ENCODE results near the gene PDZRN3.

Gene PDZRN3

DNA sequence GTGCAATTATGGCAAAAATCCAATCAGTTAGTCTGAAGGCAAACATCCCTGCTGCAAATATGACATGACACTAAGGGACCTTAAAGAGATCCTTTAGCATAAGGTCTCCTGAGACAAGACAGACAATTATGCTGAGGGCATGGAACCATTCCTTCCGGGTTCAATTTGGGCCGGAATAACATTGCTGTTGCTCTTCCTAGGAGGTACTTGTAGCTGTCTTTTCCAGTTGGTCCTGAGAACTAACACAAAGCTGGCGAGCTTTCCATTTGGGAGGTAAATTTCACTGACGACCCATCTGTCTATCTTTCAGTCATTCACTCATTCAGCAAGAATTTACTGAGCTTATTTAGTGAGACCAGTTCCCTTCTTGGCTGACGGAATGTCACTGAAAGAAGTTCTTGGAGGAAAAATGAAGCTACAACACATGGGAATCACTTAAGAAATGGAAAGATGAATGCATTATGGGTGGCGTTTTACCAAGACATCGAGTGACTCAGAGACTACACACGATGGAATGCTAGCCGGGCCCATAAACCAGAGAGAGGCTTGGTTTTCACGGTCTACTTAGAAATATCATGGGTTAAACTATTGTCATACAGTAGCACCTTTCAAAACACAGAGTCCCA, 215.5 kb downstream of the PDZRN3 start:
- no peak for DNase-seq

DNA sequence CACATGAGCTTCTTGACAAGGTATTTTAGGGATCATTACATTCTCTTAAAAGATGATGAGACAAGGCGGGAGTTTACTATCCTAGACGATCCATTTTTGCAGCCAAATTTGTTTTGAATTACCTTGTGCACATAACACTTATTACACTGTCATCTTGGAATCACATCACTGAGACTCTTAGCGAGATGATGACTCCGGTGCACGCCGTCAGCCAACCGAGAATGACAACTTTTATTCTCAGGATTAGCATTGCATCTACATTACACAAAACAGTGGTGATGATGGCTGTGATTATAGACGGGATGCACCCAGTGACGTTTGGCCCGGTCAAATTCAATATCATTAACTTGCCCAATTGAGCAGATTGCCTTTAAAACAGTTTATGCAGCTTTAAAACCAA, 216.1 kb downstream of the PDZRN3 start:
- no peak for DNase-seq

DNA sequence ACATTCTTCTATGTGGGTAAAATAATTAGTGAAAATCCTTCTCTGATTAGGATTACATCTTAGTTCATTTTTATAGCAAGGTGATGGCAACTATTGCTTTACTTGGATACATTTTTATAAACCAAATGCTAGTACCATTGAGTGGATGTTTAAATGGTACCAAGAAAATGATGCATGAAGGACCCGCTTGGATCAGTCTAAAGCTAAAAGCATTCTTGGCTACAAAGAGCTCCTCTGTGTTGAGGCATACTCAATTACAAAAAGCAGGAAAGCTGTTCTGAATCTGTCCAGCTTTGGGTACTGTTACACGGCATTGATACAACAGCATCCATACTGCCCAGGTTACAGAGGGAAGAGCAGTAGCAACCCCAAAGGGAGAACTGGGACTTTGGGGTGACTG, 217.2 kb downstream of the PDZRN3 start:
- DNase-seq, result no peak

DNA sequence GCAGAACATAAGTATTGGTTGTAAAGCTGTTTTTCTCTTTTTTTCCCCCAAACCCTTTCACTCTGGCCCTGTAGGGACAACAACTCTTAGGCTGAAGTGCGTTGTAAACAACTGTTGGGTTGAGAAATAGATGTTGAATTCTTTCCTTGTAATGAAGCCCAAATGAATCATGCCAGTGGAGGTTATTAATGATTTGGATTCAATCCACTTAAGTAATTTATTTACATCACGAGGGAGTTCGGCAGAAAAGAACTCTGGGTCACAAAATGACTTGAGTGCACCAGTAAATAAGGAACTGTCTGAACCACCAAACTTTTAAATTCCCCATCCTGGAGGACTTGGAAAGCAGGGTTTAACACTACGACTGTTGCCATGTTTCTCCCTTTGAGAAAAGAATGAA, 218.9 kb downstream of the PDZRN3 start:
- no peak for DNase-seq

DNA sequence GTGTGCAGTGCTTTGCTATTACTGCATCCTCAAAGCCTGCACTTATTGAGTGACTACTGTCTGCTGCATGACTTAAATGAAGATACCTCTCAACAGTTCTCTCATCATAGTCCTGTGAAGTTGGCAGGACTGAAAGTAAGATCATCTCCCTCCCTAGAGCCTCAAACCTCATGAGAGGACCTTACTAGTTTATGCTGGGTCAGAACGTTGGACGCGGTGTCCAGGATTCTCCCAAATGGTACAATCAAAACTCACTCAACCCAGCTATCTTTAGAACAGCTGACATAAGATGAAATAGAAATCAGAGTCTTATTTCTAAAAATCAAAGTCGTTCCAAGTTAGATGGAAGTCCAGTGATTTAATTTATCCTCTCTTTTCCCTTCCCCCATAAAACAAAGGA, 219.7 kb downstream of the PDZRN3 start:
- no peak for DNase-seq

DNA sequence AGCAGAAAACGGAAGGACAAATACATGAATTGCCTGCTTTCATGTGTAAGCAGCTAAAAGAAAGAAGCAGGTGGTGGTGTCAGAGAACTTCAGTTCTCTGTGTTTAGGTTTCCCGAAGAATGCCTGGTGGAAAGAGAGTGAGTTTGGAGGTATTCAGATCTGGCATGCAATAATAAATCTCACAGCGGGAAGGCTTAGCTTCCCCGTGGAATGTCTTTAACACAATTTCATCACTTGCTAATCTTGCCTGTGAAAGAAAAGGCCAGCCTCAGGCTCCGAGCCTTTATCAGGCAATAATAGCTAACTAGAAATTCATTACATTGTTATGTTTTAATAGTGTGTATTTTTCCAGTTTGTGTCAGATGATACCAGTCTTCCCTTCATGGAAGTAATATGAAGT, 220.3 kb downstream of the PDZRN3 start:
- DNase-seq, result no peak

DNA sequence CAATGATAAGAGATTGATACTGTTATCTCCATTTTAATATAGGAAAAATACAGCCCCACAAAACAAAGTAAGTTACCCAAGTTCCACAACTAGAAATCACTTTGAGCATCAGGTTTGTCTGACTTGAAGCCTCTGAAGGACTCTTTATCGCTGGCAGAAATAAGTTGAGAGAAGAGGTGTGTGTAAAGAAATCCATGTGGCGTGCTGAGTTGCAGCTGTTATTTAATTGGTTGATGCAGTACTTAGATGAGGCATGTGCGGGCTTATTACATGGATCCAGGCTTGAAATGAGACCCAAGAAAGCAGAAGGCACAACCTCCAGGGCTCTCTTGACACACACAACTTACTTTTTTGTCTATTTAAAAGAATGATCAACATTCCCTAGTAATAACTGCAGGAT, 221.3 kb downstream of the PDZRN3 start:
- DNase-seq, result no peak

DNA sequence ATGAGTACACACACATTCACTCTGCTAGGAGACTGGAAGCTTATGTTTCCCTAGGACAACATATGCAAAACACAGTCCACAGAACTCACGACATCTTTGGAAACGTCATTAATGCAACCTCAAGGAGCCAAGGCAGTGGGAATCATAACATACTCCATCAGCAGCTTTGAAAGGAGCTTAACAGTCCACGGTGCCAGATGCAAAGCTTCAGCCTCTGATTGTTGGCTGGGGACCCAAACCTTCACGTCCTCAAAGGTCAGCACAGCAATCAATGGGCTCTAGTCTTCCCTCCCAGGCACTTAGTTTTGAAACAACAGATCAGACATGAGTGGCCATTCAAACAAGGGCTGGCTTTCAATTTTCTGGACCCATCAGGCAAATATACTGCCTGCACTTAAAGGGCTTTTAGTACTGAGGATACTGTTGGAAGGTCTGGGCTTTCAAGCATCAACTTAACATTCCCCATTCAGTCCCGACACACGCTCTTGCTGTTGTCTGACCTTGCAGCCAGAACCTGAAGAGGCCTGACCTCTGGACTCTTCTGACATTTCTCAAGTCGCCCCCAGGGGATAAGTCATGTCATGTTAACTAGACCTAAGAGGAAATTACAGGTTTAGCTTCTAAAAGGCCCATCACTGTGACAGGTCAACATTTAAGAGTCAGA, 223.0 kb downstream of the PDZRN3 start:
- no peak for DNase-seq

DNA sequence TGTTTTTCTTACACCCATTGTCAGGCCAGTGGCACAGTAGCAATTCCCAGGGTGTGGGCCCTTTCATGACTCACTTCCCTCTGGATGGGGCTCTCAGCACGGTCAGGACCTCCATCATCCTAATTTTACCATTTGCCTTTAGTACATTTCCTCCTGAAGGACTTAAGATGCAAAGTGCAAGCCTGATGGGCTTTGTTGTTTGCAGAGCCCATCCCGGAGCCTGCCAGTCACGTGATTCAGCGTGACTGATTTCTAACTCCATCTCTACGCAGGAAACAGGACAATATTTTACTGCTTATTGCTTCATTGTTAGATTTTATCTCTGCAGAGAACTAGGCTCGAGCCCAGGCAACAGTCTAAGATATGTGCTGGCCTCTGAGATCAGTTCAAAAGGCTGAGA, 223.7 kb downstream of the PDZRN3 start:
- DNase-seq, result no peak

DNA sequence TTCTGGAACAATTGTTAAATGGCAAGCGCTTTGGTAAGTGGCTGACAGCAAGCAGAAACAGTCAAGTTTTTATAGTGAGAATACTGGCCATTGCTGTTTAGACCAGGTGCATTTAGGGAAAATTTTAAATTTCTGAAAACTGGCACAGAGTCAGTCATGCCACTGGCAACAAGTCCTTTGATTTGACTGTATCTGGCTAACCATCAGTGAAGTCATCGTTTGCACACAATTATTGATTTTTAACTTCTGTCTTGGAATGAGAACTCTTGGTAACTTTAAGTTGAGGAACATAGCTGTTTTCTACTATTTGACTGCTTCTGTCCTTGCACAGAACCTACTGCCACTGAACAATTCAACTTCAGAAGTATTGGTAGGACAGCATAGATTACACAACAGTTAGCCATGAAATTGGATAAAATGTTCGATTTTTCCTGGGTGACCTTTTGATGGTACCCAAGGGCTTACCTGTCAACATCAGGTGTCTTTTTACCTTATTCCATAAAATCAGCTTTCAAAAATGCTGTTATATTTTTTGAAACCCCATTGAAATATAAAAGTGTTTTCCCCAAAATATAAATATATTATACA, 225.0 kb downstream of the PDZRN3 start:
- no peak for DNase-seq

DNA sequence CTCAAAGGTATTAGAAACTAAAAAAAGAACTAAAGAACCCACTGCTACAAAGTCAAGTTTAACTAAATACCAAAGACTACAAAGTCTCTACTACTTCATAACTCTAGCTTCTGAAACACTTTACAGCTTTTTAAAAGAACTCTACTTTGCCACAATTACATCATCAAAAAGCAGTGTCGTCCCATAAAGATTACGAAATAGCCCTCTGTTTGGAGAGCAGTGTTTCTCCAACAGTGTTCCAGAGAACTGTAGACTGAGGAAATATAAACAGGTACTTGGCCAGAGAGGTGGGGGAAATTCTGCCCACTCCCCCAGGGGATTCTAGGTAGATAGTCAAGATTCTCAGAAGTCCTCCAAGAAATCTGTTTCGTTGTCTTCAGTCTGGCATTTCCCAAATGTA, 225.6 kb downstream of the PDZRN3 start:
- DNase-seq, result no peak

DNA sequence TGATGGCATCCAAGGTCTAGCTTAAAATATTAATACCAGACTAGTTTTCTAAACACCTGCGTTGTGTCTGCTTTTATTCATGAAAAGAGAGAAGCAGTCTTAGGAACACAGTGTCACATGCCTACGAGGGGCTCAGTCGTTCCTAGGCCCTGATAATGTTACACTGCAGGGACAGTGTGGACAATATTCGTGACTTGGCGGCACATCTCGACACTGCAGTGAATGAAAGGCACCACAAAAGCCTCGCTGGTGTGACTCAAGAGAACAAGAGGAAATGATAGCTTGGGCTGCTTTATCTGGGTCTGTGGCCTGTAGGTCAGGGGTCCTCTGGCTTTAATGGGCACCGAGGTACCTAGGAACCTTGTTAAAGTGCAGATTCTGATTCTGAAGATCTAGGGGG, 226.7 kb downstream of the PDZRN3 start:
- no peak for DNase-seq

DNA sequence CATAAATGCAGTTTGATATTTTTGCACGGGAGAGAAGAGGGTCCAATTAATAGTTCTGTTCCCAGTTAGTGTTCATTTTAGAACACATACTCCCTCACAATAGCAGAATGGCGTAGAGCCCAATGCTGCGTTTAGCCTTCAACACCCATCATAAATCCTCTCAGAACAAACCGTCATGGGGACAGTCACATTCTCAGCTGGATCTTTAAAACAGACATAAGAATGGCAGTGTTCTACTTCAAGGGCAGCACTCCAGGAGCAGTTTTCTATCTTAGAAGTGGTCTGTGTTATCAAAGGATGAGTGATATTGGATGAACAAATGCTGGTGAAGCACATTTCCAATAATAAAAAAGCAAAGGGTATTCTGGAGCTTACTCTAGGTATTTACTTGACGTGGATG, 230.5 kb downstream of the PDZRN3 start:
- DNase-seq, result no peak

DNA sequence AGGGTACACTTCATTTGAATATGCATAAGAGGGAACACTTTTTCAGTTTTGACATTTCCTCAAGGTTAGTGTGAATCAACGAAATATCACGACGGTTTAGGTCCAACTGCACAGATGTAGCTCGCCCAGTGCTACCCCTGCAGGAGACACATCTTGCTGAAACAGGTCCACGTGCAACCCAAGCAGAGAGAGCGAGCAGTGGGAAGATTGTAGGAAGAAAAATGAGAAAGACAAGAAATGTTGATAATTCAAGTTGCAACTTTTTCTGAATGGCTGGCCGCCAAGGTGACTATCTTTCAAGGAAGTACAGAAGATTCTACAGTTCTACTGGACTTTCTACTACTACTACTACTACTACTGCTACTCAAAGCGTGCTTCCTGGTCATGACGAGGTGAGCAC, 231.7 kb downstream of the PDZRN3 start:
- no peak for DNase-seq

DNA sequence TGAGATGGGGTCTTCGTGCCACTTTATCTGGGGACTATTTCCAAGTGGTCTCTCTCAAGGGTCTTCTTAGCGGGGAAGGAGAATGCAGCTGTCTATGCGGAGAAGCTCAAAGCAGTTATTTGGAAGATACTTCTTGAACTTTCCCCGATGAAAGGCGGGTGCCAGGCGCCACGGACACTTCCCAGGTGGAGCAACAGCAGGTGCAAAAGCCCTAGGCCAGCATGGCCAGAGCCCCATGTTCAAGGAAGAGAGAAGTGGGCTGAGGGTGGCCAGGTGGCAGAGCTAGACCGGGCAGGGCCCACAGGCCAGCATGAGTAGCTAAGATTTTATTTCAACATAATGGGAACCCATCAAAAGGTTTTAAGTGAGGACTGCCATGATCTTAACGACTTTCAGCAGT, 232.8 kb downstream of the PDZRN3 start:
- no peak for DNase-seq

DNA sequence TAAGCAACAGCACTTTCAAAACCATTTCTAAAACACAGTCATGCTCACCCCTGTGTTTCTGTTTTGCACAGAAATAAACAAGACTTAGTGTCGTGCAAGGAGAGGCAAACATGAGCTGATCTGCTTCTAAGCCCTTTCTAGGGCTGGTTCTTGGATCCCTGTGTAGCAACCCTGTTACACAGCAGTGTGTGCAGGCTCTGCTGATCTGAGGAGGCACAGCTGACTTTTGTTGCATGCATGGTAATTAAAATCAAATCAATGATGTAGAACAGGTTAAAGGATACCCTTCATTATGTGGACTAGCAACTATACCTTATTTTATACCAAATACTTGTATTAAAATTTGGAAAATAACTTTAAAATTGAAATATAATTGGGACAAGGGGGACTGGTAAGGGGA, 234.8 kb downstream of the PDZRN3 start:
- DNase-seq, result no peak

DNA sequence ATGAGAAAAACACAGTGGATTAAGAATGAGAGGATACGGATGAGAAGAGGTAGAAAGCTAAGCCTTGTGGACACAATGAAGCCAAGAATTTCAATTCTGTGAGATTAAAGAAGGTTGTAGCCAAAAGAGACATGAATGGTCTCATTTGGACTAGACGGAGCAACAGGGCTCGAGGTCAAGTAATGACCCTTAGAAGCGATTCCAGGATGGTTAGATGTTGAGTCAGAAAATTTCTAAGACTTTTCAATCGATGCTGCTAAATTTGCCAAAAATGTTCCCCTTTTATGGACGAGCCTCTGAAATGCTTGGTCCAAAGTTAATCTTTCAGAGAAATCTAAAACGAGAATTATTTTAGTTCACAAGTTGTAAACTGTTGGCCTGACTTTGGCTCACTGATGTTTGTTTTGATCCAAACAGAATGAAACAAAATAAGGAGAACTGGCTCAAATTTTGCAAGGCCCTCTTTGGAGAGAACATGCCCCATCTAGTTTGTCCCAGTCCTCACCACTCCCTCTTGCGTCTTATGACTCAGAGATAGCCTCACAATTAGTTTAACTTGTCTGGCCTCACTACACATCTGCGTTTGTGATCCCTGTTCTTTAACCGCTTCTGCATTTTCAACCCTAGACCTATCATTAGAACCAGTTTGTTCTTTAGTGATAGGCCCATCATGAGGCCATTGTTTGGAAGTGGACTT, 235.5 kb downstream of the PDZRN3 start:
- DNase-seq, result no peak

DNA sequence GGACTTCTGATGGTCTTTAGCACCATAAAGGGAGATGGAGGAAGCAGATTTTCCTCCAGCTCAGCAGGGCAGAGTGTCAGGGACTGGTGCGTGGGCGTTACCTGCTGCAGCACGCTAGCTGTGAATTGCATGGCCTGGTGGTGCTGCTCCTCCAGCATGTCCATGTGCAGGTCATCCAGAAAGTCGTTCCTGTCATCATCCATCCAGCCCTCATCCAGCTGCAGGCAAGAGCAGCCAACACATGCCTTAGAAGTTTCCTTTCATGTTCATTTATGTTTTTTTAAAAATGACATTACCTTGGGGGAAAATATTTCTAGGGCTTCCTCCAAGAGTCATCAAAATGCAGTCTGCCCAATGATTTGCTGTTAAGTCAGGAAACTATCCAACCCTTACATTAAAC, 239.2 kb downstream of the PDZRN3 start:
- DNase-seq, result no peak

DNA sequence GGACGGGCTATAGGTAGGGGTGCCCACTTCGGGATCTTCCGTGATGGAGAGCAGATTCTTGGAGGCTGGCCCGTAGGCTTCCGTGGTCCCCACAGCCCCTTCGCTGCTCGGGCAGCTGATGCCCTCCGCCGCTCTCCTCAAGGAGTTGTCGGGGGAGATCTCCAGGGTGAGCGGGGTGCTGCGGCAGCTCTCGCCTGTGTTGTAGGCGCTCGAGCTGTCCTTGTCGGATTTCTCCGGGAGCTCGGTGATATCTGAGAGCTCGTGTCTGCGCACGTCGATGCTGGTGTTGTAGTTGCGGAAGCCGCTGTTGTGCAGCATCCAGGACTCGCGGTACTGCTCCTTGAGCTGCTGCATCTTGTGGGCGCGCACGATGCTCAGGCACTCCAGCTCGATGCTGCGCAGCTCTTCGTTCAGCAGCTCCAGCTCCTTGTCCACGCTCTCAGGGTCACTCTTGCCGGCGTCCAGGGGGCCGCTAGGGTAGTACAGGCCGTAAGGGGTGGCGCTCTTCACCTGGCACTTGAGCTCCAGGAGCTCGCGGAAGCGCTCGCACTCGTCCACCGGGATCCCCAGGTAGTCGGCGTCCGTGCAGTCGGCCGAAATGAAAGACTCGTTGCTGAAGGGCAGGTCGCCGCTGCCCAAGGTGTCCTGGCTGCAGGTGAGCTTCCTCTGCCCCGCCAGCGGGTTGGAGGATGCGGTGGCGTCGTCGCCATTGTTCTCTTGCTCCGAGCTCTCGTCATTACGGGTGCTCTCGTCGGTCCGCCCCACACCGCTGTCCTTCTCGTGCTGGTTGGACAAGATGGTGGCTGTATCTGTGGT, 240.4 kb downstream of the PDZRN3 start:
- DNase-seq, result no peak

DNA sequence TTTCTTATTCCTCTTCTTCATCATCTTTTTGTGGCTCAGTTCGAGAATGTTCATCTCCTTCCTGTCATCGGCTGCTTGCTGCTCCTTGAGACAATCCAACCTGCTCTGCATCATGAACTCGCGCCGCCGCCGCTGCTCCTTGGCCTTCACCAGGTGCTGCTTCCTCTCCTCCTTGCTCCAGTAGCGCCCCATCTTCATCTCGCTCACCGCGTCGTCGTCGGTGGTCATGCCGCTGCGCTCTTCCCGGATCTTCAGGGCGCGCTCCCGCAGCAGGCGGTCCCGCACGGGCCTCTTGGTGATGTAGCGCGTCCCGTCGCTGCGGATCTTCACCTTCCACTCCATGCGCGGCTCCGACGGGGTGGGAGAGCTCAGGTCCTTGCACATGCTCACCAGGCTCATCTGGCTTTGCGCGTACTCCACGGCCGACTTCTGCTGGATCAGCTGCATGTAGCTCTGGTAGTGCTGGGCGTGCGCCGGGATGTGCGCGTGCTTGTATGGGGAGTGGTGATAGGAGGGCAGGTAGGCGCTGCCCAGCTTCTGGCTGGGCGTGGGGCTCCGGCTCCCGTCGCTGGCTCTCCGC, 241.2 kb downstream of the PDZRN3 start:
- DNase-seq, result no peak

DNA sequence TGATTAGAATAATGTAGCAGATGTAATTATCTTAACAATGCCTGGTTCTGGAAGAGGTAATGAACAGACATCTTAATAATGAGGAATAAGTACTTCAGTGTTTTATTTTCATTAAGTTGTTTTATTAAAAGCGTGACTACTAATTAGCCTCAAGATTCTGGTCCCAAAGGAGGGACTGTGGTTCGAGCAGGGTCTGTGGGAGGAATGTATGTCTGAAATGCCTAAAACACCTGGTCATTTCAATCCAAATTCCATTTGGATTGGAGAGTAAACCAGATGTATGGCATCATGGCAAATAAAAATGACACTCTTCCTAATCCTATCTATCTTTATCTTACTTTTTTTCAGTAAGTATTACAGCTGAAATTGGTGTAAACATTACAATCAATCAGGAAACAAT, 243.2 kb downstream of the PDZRN3 start:
- no peak for DNase-seq

DNA sequence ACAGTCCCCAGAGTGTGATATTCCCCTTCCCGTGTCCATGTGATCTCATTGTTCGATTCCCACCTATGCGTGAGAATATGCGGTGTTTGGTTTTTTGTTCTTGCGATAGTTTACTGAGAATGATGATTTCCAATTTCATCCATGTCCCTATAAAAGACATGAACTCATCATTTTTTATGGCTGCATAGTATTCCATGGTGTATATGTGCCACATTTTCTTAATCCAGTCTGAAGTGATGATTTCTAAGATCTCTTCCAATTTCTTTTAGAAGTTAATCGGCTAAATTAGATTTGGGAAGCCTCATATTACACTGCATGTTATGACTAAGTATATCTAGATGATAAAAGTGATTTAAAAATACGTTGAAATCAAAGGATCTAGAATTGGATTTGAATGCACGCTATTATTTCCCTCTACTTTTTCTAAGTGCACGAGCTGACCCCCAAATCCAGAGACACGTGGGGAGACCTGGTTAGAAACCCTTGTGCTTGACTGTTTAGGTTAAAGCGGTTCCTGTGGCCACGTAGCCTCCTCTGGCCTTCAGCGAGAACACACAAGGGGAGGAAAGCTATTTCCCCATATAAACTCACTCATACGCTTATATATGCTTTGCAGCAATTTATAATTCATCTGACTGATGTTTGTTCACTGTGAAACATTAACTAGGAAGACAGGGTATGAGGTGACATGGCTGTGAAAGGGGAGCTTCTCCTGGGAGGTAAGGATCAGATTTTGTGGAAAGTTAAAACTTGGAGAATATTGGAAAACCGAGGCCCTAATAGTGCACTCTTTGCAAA, 243.8 kb downstream of the PDZRN3 start:
- no peak for DNase-seq
